Hepatocyte (in vitro differentiated cells): ENCODE data around the gene CD58.

Source experiments
- EZH2 ChIP-seq: fragments of 200-600 bp; sonication (generic); IDR thresholded peaks from 2 replicates; pipeline ENCODE4 v1.6.1; 2016; ENCODE audit warnings: antibody characterized with exemption, mild to moderate bottlenecking, borderline replicate concordance
- TF ChIP-seq, protein P1 (sequence below): fragments of 200-600 bp; sonication (generic); IDR thresholded peaks from 2 replicates; pipeline ENCODE4 v1.5.1; 2016; ENCODE audit warnings: antibody characterized with exemption, mild to moderate bottlenecking; ENCODE audit not compliant: poor library complexity

DNA sequence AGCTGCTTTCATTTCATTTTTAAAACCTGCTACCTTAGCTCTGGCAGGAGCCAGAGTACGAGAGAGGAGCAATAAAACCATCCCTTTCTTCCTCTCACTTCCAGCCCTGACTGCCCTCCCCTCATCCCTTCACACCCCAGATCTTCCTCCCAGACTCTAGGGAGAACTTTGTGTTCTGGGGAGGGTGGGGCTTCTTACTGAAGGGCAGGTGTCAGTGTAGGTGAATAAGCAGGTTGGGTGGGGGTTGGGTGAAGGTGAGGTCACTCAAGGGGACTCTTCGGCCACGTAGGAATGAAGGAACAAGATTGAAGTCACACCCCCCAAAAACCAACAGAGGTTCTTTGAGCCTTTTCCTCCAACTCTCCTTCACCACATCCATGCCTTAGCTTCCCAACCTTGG lies 88.9 kb downstream of the CD58 start:
- TF ChIP-seq, protein P1, sequence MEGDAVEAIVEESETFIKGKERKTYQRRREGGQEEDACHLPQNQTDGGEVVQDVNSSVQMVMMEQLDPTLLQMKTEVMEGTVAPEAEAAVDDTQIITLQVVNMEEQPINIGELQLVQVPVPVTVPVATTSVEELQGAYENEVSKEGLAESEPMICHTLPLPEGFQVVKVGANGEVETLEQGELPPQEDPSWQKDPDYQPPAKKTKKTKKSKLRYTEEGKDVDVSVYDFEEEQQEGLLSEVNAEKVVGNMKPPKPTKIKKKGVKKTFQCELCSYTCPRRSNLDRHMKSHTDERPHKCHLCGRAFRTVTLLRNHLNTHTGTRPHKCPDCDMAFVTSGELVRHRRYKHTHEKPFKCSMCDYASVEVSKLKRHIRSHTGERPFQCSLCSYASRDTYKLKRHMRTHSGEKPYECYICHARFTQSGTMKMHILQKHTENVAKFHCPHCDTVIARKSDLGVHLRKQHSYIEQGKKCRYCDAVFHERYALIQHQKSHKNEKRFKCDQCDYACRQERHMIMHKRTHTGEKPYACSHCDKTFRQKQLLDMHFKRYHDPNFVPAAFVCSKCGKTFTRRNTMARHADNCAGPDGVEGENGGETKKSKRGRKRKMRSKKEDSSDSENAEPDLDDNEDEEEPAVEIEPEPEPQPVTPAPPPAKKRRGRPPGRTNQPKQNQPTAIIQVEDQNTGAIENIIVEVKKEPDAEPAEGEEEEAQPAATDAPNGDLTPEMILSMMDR: no peak
- no peak for TF ChIP-seq EZH2
